K562 (cell line): ENCODE data around the gene PDZK1.
"Not testable (repeated sequence)": the region's sequence is repeated elsewhere in the genome, so short reads cannot be mapped to it uniquely, and the experiment has no call there.

ENCODE experiments used
- DPF2 ChIP-seq: fragments of 450-650 bp; IDR thresholded peaks from 2 replicates; pipeline ENCODE4 v1.6.1; 2016
- EHMT2 ChIP-seq: fragments of 450-650 bp; IDR thresholded peaks from 2 replicates; pipeline ENCODE4 v1.6.1; 2018; ENCODE audit warnings: antibody characterized with exemption
- ZFP30 ChIP-seq: fragments of 250-450 bp; sonication (Bioruptor Pico); IDR thresholded peaks from 2 replicates; pipeline ENCODE4 v1.8.0; 2022; ENCODE audit warnings: moderate library complexity, mild to moderate bottlenecking, inconsistent platforms, borderline replicate concordance
- TF ChIP-seq, protein P1 (sequence below), 3 experiments: IDR thresholded peaks in 2 of 3; conservative IDR thresholded peaks in 1 of 3; 2 replicates each; pipeline ENCODE4 v1.5.1; 2011 to 2012; ENCODE audit warnings: low read length in 3 of 3, mild to moderate bottlenecking in 3 of 3, control low read depth in 2 of 3, improper control_type of control experiment in 1 of 3, inconsistent platforms in 1 of 3, low read depth in 1 of 3, mixed read lengths in 1 of 3, moderate library complexity in 1 of 3; ENCODE audit not compliant: insufficient read depth in 2 of 3

DNA sequence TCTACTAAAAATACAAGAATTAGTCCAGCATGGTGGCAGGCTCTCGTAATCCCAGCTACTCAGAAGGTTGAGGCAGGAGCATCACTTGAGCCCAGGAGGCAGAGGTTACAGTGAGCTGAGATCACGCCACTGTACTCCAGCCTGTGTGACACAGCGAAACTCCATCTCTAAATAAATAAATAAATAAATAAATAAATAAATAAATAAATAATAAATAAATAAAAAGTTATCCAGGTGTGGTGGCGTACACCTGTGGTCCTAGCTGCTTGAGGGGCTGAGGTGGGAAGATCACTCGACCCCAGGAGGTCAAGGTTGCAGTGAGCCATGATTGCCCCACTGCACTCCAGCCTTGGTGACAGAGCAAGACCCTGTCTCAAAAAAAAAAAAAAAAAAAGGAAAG, 11.3 kb upstream of the PDZK1 start:
- not testable (repeated sequence) for TF ChIP-seq EHMT2; ZFP30 (CRISPR knock-in tag); DPF2
- TF ChIP-seq, protein P1, sequence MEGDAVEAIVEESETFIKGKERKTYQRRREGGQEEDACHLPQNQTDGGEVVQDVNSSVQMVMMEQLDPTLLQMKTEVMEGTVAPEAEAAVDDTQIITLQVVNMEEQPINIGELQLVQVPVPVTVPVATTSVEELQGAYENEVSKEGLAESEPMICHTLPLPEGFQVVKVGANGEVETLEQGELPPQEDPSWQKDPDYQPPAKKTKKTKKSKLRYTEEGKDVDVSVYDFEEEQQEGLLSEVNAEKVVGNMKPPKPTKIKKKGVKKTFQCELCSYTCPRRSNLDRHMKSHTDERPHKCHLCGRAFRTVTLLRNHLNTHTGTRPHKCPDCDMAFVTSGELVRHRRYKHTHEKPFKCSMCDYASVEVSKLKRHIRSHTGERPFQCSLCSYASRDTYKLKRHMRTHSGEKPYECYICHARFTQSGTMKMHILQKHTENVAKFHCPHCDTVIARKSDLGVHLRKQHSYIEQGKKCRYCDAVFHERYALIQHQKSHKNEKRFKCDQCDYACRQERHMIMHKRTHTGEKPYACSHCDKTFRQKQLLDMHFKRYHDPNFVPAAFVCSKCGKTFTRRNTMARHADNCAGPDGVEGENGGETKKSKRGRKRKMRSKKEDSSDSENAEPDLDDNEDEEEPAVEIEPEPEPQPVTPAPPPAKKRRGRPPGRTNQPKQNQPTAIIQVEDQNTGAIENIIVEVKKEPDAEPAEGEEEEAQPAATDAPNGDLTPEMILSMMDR (IDR thresholded peaks at IDR 0.05 in 2 of 3, conservative IDR thresholded peaks at IDR 0.05 in 1 of 3; ENCODE audit: insufficient read depth in 2 of 3, low read depth in 1 of 3, low read length in 3 of 3): not testable (repeated sequence)
